Measurements from ENCODE around the gene PHACTR1. TPM values are rescaled to one million over a fixed set of nuclear protein-coding genes. Genes with fewer than 3 reads are reported as not detected.

PHACTR1 gene
- total and polyA plus RNA-seq, 2 experiments from 2014 or later: 11.2 to 33.9 TPM

DNA sequence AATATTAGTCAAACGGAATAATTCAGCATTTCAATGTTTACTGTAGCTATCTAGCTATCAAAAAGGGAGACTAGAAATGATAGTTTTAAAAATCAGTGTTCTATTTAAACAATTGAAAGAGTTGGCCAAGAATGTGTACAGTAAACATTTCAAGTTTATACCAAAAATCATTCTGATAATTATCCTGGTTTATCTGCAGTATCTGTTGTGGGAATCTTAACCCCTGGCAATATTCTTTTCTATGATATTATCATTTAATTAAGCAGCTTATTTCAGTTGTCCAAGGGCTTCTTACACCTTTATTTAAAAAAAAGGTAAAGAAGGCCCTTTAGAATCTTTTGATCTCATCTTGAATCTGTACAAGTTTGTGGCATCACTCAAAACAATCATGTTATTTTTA is 125.1 kb downstream of the PHACTR1 start:
- DNase-seq (ENCODE audit: low read depth in 1 of 2, low spot score in 1 of 2): no peak
- Histone ChIP-seq H3K4me3 (no peak overlapping the region), H3K27ac (no peak overlapping the region), H3K27me3 (peaks cover 12% of the 10 kb centered on the region), H3K4me1 (ENCODE audit: low read depth) (no peaks in the 10 kb centered on the region), H3K36me3 (no peaks in the 10 kb centered on the region), H3K9me3 (ENCODE audit: low read depth) (no peaks in the 10 kb centered on the region)
- TF ChIP-seq, protein P1, sequence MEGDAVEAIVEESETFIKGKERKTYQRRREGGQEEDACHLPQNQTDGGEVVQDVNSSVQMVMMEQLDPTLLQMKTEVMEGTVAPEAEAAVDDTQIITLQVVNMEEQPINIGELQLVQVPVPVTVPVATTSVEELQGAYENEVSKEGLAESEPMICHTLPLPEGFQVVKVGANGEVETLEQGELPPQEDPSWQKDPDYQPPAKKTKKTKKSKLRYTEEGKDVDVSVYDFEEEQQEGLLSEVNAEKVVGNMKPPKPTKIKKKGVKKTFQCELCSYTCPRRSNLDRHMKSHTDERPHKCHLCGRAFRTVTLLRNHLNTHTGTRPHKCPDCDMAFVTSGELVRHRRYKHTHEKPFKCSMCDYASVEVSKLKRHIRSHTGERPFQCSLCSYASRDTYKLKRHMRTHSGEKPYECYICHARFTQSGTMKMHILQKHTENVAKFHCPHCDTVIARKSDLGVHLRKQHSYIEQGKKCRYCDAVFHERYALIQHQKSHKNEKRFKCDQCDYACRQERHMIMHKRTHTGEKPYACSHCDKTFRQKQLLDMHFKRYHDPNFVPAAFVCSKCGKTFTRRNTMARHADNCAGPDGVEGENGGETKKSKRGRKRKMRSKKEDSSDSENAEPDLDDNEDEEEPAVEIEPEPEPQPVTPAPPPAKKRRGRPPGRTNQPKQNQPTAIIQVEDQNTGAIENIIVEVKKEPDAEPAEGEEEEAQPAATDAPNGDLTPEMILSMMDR (IDR thresholded peaks at IDR 0.05; ENCODE audit: low read depth, low read length): no peak

DNA sequence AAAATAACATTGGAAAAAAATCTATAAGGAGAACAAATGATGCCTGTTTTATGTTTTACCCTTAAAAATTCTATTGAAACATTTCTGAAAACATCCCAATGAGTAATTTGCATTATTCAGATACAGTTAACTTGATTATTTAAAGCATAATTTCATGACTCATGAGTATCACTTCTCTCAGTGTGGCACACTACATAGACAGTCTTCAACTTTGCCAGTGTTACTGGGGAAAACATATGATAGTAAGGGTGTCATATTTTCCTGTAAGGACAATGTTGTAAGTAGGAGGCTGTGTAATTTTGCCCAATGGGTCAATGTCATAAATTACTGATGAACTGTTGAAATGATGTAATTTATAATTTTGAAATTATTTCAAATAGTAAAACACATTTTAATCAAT is 125.5 kb downstream of the PHACTR1 start:
- Histone ChIP-seq H3K27ac (no peak overlapping the region), H3K9me3 (ENCODE audit: low read depth) (no peaks in the 10 kb centered on the region), H3K27me3 (peaks cover 16% of the 10 kb centered on the region), H3K36me3 (no peaks in the 10 kb centered on the region), H3K4me1 (ENCODE audit: low read depth) (no peaks in the 10 kb centered on the region), H3K4me3 (no peak overlapping the region)
- DNase-seq (ENCODE audit: low read depth in 1 of 2, low spot score in 1 of 2): no peak
- TF ChIP-seq, protein P1 (IDR thresholded peaks at IDR 0.05; ENCODE audit: low read depth, low read length): no peak

DNA sequence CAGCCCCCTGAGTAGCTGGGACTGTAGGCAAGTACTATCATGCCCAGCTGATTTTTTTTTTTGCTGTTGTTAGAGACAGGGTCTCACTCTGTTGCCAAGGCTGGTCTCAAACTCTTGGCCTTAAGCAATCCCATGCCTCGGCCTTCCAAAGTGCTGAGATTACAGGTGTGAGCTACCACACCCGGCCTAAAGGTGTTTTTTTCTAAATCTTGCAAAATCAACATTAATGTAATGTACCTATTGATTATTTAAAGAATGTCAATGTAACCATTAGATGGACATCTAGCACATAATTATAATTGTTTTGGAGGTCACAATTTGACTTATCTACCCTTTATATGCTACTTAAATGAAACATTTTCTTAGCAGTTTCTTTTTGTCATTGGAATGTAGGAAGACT is 126.1 kb downstream of the PHACTR1 start:
- H3K36me3 ChIP-seq: no peaks in the 10 kb centered on the region
- TF ChIP-seq, protein P1 (IDR thresholded peaks at IDR 0.05; ENCODE audit: low read depth, low read length): no peak
- H3K4me1 ChIP-seq (ENCODE audit: low read depth): no peaks in the 10 kb centered on the region
- no peaks in the 10 kb centered on the region for H3K9me3 ChIP-seq (ENCODE audit: low read depth)
- no peak overlapping the region for H3K27ac ChIP-seq
- peaks cover 17% of the 10 kb centered on the region for H3K27me3 ChIP-seq
- no peak for DNase-seq (ENCODE audit: low read depth in 1 of 2, low spot score in 1 of 2)
- no peak overlapping the region for H3K4me3 ChIP-seq

DNA sequence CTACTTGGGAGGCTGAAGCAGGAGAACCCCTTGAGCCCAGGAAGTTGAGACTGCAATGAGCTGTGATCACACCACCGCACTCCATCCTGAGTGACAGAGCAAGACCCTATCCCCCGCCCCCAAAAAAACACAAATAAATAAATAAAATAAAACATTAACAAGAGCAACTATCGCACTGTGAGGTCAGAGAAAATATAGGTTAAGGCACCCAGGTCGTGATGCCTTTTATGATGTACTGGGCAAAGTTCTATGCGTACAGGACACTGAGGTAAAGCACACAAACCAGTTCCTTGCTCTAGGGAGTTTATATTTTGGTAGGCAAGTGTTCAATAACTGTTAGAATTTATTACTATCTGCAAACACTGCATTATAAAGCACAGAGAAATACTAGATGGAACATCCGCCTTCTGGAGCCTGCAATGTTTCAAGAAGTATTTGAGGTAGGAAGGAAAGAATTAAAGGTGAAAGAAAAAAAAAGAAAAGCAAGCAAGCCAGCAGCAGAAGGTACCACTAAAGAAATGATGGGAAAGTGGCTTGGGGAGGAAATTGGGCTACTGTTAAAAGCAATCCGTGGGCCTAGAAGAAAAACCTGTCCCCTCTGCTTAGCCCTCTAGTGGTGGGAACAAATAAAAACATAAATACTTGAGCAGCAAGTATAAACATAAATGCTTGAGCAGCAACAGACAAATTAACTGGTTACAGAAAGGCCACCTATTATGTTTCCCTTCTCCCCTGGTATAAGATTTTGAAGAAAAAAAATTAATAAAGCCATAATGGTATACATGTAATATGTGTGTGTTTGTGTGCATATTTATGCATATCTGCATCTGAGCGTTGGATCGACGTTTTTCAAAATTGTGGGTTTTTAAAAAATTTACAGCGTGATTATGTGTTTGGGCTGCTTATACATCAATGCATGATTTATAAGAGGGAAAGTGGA is 128.0 kb downstream of the PHACTR1 start:
- Histone ChIP-seq H3K4me3 (no peak overlapping the region), H3K4me1 (ENCODE audit: low read depth) (no peaks in the 10 kb centered on the region), H3K36me3 (no peaks in the 10 kb centered on the region), H3K27me3 (peaks cover 24% of the 10 kb centered on the region), H3K27ac (no peak overlapping the region), H3K9me3 (ENCODE audit: low read depth) (no peaks in the 10 kb centered on the region)
- TF ChIP-seq, protein P1 (IDR thresholded peaks at IDR 0.05; ENCODE audit: low read depth, low read length): peak; percentile 69
- DNase-seq (ENCODE audit: low read depth in 1 of 2, low spot score in 1 of 2): peak; percentile 32 to 54

DNA sequence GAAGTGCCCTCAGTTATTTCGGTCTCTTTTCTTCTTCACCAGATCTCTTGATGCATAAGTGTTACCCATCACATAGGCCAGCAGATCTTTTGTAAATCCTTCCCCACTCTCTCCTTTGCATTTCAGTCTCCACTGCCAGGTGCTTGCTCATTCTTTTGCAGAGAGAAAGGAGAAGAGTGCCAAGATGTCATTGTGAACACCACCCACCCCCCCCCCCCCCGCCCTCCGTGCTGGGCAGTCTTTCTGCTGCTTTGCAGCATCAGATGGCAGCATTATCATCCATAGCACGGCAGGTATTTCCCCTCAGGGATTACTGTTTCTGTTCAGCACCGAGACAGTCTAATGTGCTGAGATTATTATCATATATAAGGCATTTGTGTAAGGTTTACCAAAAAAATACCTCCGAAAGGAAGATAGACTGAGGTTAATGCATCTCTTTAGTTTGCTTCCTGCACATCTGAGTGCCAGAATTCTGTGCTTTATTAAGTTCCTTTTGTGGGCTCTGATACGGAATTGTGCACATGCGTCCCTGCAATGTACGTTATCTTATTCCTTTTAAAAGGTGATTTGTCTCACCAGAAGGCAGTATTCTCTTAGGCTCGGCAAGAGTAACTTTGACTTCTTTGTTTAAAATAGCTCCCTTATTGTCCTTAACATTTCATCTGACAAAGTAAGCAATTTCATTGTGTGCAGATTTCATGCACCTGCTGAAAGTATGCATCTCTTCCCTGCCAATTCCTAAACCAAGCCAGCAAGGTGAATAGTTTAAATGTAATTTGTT is 128.8 kb downstream of the PHACTR1 start:
- H3K27me3 ChIP-seq: peaks cover 31% of the 10 kb centered on the region
- H3K4me3 ChIP-seq: no peak overlapping the region
- TF ChIP-seq, protein P1 (IDR thresholded peaks at IDR 0.05; ENCODE audit: low read depth, low read length): no peak
- no peaks in the 10 kb centered on the region for H3K36me3 ChIP-seq
- H3K4me1 ChIP-seq (ENCODE audit: low read depth): no peaks in the 10 kb centered on the region
- no peak for DNase-seq (ENCODE audit: low read depth in 1 of 2, low spot score in 1 of 2)
- H3K9me3 ChIP-seq (ENCODE audit: low read depth): no peaks in the 10 kb centered on the region
- H3K27ac ChIP-seq: no peak overlapping the region
